MCF 10A (cell line): Measurements from ENCODE around the gene HK1. TPM values are rescaled to one million over a fixed set of nuclear protein-coding genes. Genes with fewer than 3 reads are reported as not detected.
"Not testable (repeated sequence)": the region's sequence is repeated elsewhere in the genome, so short reads cannot be mapped to it uniquely, and the experiment has no call there.

ENCODE experiments used
- BruUV-seq: library from RNA; stranded (reverse); fragments of 400-500 nt; replicated peaks from 2 replicates; lab custom pipeline; 2021; lab: Mats Ljungman, UMichigan
- CTCF ChIA-PET: fragments of 300-600 bp; sonication (Branson Sonifier 250); formaldehyde crosslinking; extraction: SDS; loops from one replicate; lab custom pipeline; 2021; ENCODE audit warnings: antibody characterized with exemption, inconsistent platforms; lab: Yijun Ruan, JAX
- POLR2A ChIA-PET: fragments of 300-600, 350-650 bp; sonication (Branson Sonifier 250); formaldehyde crosslinking; extraction: SDS; loops from one replicate; lab custom pipeline; 2020; ENCODE audit warnings: antibody characterized with exemption, inconsistent platforms; lab: Yijun Ruan, JAX
- DNase-seq: peaks from one replicate; pipeline ENCODE4 v3.0.0-alpha.2; 2018; ENCODE audit not compliant: unreplicated experiment
- H3K27ac Mint-ChIP-seq: one replicate; pipeline ENCODE4 v1.8.0; 2022; ENCODE audit warnings: mild to moderate bottlenecking, low read depth, mixed read lengths; ENCODE audit not compliant: unreplicated experiment
- H3K27me3 Mint-ChIP-seq: one replicate; pipeline ENCODE4 v1.8.0; 2022; ENCODE audit warnings: mixed read lengths; ENCODE audit not compliant: insufficient read depth, unreplicated experiment
- H3K36me3 Mint-ChIP-seq: one replicate; pipeline ENCODE4 v1.8.0; 2022; ENCODE audit warnings: mild to moderate bottlenecking, moderate library complexity, mixed read lengths; ENCODE audit not compliant: insufficient read depth, unreplicated experiment
- H3K4me1 Mint-ChIP-seq: one replicate; pipeline ENCODE4 v1.8.0; 2022; ENCODE audit warnings: mixed read lengths; ENCODE audit not compliant: insufficient read depth, unreplicated experiment
- H3K4me3 Mint-ChIP-seq: one replicate; pipeline ENCODE4 v1.8.0; 2022; ENCODE audit warnings: mild to moderate bottlenecking, moderate library complexity, mixed read lengths; ENCODE audit not compliant: unreplicated experiment
- H3K9me3 Mint-ChIP-seq: one replicate; pipeline ENCODE4 v1.8.0; 2022; ENCODE audit warnings: mixed read lengths; ENCODE audit not compliant: unreplicated experiment
- CTCF ChIP-seq: fragments of 200-600 bp; IDR thresholded peaks from one replicate; pipeline ENCODE4 v1.8.0; 2022; ENCODE audit warnings: antibody characterized with exemption, mild to moderate bottlenecking; ENCODE audit not compliant: unreplicated experiment
- intact Hi-C: fragments of 100-400 bp; cut with micrococcal nuclease; formaldehyde crosslinking; loops from 2 replicates; pipeline ENCODE4 v1.14.1; 2022
- total RNA-seq: library from RNA; stranded (reverse); gene quantifications from 2 replicates; pipeline ENCODE4 v1.2.3, GENCODE V29; 2022

HK1 gene
- total RNA-seq, 1 experiment from 2014 or later = 134 TPM

GRCh38 chr10:69445041-69445440 is 166.7 kb downstream of the HK1 start:
- Mint-ChIP-seq H3K36me3 (no peaks in the 10 kb centered on the region), H3K9me3 (no peaks in the 10 kb centered on the region), H3K27ac (no peak overlapping the region), H3K4me1 (peaks cover 36% of the 10 kb centered on the region), H3K27me3 (no peaks in the 10 kb centered on the region), H3K4me3 (no peak overlapping the region)
- peak; percentile 39 for DNase-seq
- TF ChIP-seq CTCF = no peak
- CTCF ChIA-PET = interaction anchor here (0.6 to 1.0 kb wide), 3 partner anchors 53 to 70 kb away, joined by 3 to 4 read pairs (median 3); no protein-coding TSS in a partner anchor
- intact Hi-C loops = no loop called here
- no TSS peak for BruUV-seq
- POLR2A ChIA-PET = no interaction called here

DNA sequence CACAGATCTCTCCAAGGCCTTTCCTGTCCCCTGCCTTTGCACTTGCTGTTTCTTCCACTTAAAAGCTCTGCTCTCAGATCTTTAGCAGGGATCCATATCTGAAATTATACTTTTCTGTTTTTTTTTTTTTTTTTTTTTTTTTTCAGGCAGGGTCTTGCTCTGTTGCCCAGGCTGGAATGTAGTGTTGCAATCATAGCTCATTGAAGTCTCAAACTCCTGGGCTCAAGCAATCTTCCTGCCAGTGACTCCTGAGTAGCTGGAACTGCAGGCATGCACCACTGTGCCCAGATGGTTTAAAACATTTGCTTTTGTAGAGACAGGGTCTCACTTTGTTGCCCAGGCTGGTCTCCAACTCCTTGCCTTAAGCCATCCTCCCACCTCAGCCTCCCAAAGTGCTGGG is 167.9 kb downstream of the HK1 start:
- intact Hi-C loops = no loop called here
- no peaks in the 10 kb centered on the region for H3K27me3 Mint-ChIP-seq
- no TSS peak for BruUV-seq
- no peak for DNase-seq
- H3K36me3 Mint-ChIP-seq = no peaks in the 10 kb centered on the region
- no peak overlapping the region for H3K4me3 Mint-ChIP-seq
- ChIA-PET POLR2A (interaction anchor here (1.1 to 1.5 kb wide), 7 partner anchors 8 to 141 kb away, joined by 3 to 6 read pairs (median 3); no protein-coding TSS in a partner anchor), CTCF (interaction anchor here (0.6 to 1.8 kb wide), 6 partner anchors 9 to 700 kb away, joined by 3 to 8 read pairs (median 4); partner anchors contain the start of gene TYSND1)
- H3K4me1 Mint-ChIP-seq = peaks cover 32% of the 10 kb centered on the region
- no peak for TF ChIP-seq CTCF
- no peaks in the 10 kb centered on the region for H3K9me3 Mint-ChIP-seq
- peak overlapping the region; percentile 68 for H3K27ac Mint-ChIP-seq

GRCh38 chr10:69446650-69447151 is 168.4 kb downstream of the HK1 start:
- no peak for TF ChIP-seq CTCF
- Mint-ChIP-seq H3K4me1 (peaks cover 33% of the 10 kb centered on the region), H3K9me3 (no peaks in the 10 kb centered on the region), H3K36me3 (no peaks in the 10 kb centered on the region), H3K27ac (peak overlapping the region; percentile 68), H3K27me3 (no peaks in the 10 kb centered on the region), H3K4me3 (no peak overlapping the region)
- intact Hi-C loops = no loop called here
- ChIA-PET POLR2A (interaction anchor here (0.6 to 1.5 kb wide), 8 partner anchors 9 to 996 kb away, joined by 3 to 6 read pairs (median 3); no protein-coding TSS in a partner anchor), CTCF (interaction anchor here (1.0 to 1.8 kb wide), 6 partner anchors 10 to 700 kb away, joined by 3 to 8 read pairs (median 5); partner anchors contain the start of gene TYSND1)
- no TSS peak for BruUV-seq
- DNase-seq = peak; percentile 72

DNA sequence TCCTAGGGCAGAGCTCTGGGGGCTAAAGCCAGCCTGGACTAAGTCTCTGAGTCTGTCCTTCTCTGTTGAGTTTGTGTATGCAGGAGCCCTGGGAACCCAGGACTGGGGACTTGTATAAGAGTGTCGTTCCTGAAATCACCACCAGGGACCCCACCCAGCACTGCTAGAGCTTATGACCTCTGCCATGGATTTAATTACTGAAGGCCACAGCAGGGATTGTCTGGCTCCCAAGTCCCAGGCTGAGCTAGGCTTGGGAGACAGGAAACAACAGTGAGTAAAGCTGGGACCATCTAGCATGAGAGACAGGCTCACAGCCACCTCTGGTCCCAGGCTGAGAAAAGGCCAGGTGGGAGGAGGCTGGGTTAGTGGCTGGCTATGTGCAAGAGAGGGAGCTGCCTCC is 171.5 kb downstream of the HK1 start:
- peak; percentile 67 for DNase-seq
- no peak overlapping the region for H3K4me3 Mint-ChIP-seq
- CTCF ChIA-PET = interaction anchor here (0.7 to 0.9 kb wide), 3 partner anchors 14 to 187 kb away, joined by 3 read pairs; no protein-coding TSS in a partner anchor
- intact Hi-C loops = no loop called here
- no peak overlapping the region for H3K27ac Mint-ChIP-seq
- POLR2A ChIA-PET = no interaction called here
- no TSS peak for BruUV-seq
- no peaks in the 10 kb centered on the region for H3K27me3 Mint-ChIP-seq
- no peak for TF ChIP-seq CTCF
- H3K9me3 Mint-ChIP-seq = no peaks in the 10 kb centered on the region
- peaks cover 45% of the 10 kb centered on the region for H3K4me1 Mint-ChIP-seq
- no peaks in the 10 kb centered on the region for H3K36me3 Mint-ChIP-seq

GRCh38 chr10:69450395-69450794 is 172.1 kb downstream of the HK1 start:
- BruUV-seq, intact Hi-C loops, H3K36me3 Mint-ChIP-seq, H3K4me3 Mint-ChIP-seq, H3K9me3 Mint-ChIP-seq, H3K27ac Mint-ChIP-seq, H3K27me3 Mint-ChIP-seq, DNase-seq: not testable (repeated sequence)
- ChIA-PET POLR2A (interaction anchor here (0.7 to 4.5 kb wide), 2 partner anchors 11 to 131 kb away, joined by 3 to 27 read pairs; no protein-coding TSS in a partner anchor), CTCF (interaction anchor here (0.7 to 0.9 kb wide), 2 partner anchors 14 to 187 kb away, joined by 3 read pairs; no protein-coding TSS in a partner anchor)
- peaks cover 40% of the 10 kb centered on the region for H3K4me1 Mint-ChIP-seq
